MG63 (cell line): ENCODE measurements around the gene PALS2. TPM values are rescaled to one million over a fixed set of nuclear protein-coding genes. Genes with fewer than 3 reads are reported as not detected.

Experiments used
- DNase-seq: peaks from one replicate; pipeline ENCODE4 v3.0.0-alpha.2; 2020
- H3K27me3 ChIP-seq: fragments of 250-450 bp; sonication (Bioruptor Pico); 2 replicates; pipeline ENCODE4 v1.5.1; 2020; ENCODE audit warnings: mild to moderate bottlenecking, moderate library complexity
- H3K36me3 ChIP-seq: fragments of 250-450 bp; sonication (Bioruptor Pico); 2 replicates; pipeline ENCODE4 v1.5.1; 2020; ENCODE audit warnings: mild to moderate bottlenecking, moderate library complexity
- H3K4me3 ChIP-seq: fragments of 250-450 bp; sonication (Bioruptor Pico); 2 replicates; pipeline ENCODE4 v1.5.1; 2020; ENCODE audit warnings: mild to moderate bottlenecking, moderate library complexity
- H3K9me3 ChIP-seq: fragments of 250-450 bp; sonication (Bioruptor Pico); 2 replicates; pipeline ENCODE4 v1.5.1; 2020; ENCODE audit warnings: mild to moderate bottlenecking, moderate library complexity
- total RNA-seq: library from RNA; depleted of rRNA; stranded (reverse); fragments of >200 nt; shearing (Covaris generic); gene quantifications from 2 replicates; pipeline ENCODE4 v1.2.3, GENCODE V29; 2014; ENCODE audit warnings: low replicate concordance

Gene PALS2
- total RNA-seq, 1 experiment from 2014 or later = 31.9 TPM

DNA sequence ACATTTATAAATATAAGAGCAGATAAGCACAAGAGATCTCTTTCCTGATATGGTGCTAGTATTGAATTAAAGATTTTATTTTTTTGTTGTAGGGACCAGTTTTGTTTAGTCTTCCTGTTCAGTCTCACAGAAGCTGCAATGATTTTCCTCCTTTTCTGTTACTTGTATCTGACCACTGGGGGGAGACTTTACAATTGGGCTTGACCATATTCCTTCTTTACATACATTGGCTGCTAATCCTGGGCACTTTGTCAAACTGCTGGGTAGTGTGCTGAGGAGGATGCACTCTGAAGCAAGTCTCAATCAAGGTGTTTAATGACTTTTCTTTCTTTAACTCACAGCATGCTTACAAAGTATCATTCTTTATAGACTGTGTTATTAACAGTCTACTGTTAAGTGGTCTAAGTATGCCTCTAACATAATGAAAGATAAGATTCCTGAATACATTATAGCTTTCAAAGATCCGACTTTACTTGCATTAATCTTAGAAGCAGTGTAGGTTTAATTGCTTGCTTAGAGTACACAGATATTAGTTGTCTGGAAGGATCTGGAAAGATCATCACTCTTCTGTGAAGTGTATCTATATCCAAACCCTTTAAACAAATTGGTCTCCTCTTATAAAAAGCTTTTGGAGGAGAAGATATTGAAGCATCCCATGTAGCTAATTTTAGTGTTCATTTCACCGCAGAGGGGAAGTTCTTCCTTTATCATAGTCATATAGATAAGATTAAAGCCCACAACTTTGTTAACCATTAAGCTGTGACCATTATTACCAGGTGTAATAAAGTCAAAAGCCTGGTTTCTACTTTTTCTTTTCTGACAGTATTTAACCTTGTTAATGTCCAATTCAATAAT lies 3.1 kb downstream of the PALS2 start:
- Histone ChIP-seq H3K27me3 (no peaks in the 10 kb centered on the region; the same call in 1 of the 2 replicates), H3K36me3 (no peaks in the 10 kb centered on the region), H3K9me3 (no peaks in the 10 kb centered on the region), H3K4me3 (no peak overlapping the region)
- peak; percentile 46 for DNase-seq

DNA sequence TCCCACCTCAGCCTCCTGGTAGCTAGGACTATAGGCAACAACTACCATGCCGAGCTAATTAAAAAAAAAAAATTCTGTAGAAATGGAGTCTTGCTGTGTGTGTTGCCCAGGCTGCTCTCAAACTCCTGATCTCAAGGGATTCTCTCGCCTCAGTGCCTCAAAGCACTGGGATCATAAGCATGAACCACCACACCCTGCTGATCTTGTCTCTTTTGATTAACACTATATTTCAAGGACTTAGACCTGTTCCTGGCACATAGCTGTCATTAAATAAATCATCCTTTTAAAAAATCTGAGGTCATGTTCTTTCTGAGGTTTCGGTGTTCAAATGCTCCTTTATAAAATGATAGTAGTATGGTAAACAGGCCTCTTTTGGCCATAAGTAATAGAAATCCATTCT lies 4.8 kb downstream of the PALS2 start:
- no peaks in the 10 kb centered on the region for H3K9me3 ChIP-seq
- DNase-seq = no peak
- H3K27me3 ChIP-seq = no peaks in the 10 kb centered on the region
- H3K36me3 ChIP-seq = no peaks in the 10 kb centered on the region
- H3K4me3 ChIP-seq = no peak overlapping the region

DNA sequence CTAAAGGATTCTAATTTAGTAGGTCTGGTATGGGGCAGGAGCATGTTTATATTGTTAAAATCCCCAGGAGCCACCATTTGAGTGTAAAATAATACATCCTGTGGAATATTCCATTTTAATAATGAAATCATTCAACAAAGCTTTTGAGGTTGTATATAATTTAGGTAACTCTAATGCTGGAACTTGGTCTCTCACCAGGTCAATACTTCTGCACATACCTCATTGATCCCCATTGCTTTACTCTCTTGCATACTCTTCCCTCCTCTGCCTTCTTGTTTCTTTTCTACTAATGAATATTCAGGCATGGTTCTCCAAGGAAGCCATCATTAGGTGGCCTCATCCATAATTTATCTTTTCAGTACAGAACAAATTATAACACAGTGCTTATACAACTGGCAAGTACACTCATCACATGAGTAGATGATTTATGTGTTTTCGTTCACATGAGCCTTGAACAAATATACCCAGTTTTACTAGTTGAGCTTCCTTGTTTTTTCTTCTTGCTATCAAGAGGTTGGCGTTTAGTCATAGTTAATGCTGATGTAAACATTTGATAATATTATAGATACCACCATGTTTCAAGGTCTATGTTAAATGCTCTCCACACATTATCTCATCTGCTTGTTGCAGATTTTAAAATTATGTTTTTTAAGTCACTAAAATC lies 7.2 kb downstream of the PALS2 start:
- no peaks in the 10 kb centered on the region for H3K27me3 ChIP-seq
- no peaks in the 10 kb centered on the region for H3K36me3 ChIP-seq
- H3K4me3 ChIP-seq = no peak overlapping the region
- no peaks in the 10 kb centered on the region for H3K9me3 ChIP-seq
- DNase-seq = no peak

DNA sequence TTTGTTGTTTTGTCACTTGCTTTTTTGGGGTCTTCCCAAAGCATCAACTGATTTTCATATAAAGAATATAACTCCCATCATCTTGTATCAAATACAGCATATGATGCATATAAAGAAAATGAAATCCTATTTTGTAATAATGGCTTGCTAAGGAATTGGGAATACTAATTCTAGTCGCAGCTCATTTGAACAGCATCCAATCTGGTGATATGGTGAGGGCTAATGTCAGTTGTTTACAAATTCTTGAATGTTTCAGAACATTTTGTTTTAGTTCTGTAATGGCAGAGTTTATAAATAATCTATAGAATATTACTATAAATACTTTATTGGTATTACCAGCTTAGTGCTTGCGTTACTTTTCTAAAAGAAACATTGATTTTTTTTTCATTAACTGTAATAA lies 8.9 kb downstream of the PALS2 start:
- Histone ChIP-seq H3K27me3 (no peaks in the 10 kb centered on the region), H3K4me3 (no peak overlapping the region), H3K9me3 (no peaks in the 10 kb centered on the region), H3K36me3 (no peaks in the 10 kb centered on the region)
- no peak for DNase-seq

DNA sequence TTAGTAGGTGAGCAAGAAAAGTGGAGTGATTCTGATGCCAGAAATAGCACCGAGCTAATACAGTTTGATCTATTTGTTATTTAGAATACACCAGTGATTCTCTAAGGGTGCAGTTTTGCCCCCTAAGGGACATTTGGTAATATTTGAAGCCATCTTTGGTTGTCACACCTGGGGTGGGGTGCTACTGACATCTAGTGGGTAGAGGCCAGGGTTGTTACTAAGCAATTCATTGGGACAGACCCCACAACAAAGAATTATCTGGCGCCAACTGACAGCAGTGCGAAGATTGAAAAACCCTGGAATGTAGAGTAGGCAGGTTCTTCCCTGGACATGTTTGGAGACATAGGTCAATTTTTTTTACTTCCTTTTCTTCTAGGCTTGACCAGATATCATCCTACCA lies 14.6 kb downstream of the PALS2 start:
- DNase-seq = no peak
- no peaks in the 10 kb centered on the region for H3K9me3 ChIP-seq
- H3K4me3 ChIP-seq = no peak overlapping the region
- H3K36me3 ChIP-seq = no peaks in the 10 kb centered on the region; the same call in 1 of the 2 replicates
- no peaks in the 10 kb centered on the region for H3K27me3 ChIP-seq

DNA sequence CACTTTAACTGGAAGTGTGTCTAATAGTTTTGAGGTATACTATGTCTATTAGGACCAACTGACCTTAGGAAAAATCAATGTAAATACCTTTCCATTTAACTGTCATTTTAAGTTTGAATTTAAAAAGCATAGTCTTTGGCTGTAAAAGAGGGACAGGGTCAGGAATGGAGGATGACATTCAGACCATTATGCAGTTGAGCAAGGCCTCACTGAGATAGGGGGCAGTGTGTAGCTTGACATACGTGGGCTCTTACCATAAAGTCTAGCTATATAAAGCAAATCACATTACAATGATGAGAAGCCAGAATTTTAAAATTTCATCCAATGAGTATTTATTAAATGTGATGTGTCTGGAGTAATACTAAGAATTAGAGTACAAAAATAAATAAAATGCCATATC lies 17.9 kb downstream of the PALS2 start:
- Histone ChIP-seq H3K27me3 (no peaks in the 10 kb centered on the region), H3K4me3 (no peak overlapping the region), H3K36me3 (peaks cover 4% of the 10 kb centered on the region; the same call in 1 of the 2 replicates), H3K9me3 (no peaks in the 10 kb centered on the region; the same call in 1 of the 2 replicates)
- no peak for DNase-seq

DNA sequence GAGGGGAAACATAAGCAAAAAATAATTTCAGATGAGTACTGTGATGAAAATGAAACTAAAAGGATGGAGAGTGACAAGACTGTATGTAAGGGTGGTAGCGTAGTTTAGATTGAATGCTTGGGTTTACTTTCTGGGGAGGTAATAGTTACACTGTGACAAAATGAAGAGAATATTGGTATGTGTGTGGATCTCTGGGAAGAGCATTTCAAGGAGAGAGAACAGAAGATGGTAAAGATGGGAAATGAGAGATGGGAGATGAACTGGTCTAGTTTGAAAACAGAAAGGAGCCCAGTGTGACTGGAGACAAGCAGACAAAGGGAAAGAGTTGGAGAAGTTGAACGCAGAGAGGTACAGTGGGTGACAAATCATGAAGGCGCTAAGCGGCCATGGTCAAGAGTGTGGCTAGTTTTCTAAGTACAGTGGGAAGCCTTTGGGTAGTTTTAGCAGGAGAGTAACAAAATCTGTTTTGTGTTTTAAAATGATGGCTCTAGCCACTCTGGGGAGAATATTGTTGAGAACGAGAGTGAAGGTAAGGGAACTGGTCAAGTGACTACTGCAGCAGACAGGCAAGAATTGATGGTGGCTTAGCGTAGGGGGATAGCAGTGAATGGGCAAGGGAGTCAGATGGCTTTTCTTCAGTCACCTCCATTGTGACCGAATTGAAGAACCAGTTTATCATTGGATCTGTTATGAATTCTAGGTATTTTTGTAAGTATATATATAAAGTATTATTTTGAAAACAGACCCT lies 22.6 kb downstream of the PALS2 start:
- no peak for DNase-seq
- Histone ChIP-seq H3K4me3 (no peak overlapping the region), H3K9me3 (no peaks in the 10 kb centered on the region; the same call in 1 of the 2 replicates), H3K27me3 (no peaks in the 10 kb centered on the region), H3K36me3 (0 out of 2 replicates have a peak, but pooled peaks cover 4% of the 10 kb centered on the region)

DNA sequence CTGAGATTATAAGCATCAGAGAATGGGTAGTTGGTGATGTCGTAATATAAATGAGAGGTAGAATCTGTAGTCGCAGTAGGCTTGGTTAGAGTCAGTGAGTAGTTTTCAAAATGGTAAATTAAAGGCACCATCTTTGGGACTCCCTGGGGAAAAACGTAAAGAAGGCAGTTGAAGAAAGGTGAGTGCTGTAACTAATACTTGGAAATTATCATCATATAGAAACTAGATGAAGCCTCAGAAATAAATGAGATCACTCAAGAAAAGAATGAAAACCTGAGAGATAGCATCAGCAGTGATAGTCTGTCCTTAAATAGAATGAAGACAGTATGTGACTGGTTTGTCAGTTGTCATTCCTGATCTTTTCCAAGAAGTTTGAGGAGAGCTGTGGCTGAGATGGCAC lies 23.8 kb downstream of the PALS2 start:
- H3K9me3 ChIP-seq = peaks cover 4% of the 10 kb centered on the region
- 0 out of 2 replicates have a peak, but pooled peaks cover 4% of the 10 kb centered on the region for H3K36me3 ChIP-seq
- no peak for DNase-seq
- H3K4me3 ChIP-seq = no peak overlapping the region
- no peaks in the 10 kb centered on the region for H3K27me3 ChIP-seq

DNA sequence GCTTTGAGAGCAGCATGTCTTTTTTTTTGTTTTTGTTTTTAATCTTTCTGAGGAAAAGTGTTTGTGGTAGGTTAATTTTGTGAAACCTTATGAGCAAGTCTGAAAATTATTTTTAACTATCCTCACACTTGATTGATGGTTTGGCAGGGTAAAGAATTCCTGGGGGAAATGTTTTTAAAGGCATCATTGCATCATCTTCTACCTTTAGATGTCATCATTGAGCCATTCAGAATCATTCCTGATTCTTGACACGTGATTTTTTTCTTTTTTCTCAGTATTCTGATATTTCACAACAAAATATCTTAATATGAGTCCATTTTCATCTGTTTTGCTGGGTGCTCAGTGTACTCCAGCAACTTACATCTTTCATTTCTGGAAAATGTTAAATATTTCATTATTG lies 28.3 kb downstream of the PALS2 start:
- DNase-seq = no peak
- no peaks in the 10 kb centered on the region for H3K27me3 ChIP-seq
- peaks cover 8% of the 10 kb centered on the region for H3K9me3 ChIP-seq

DNA sequence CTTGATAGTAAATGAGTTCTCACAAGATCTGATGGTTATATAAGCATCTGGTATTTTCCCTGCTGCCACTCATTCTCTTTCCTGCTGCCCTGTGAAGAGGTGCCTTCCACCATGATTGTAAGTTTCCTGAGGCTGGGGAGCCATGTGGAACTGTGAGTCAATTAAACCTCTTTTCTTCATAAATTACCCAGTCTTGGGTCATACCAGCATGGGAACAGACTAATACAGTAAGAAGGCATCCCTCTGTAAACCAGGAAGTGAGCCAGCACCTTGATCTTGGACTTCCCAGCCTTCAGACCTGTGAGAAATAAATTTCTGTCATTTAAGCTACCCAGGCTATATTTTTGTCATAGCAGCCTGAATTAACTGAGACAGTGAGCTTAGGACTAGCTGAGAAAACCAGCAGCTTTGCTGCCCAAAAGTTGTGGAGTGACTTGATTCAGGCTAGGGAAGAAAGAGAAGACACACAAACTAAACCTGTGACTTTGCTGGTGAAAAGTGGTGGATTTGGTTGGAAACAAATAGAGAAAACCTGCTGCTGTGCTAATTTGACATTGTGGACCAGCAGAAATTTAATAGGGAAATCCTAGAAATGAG lies 29.7 kb downstream of the PALS2 start:
- H3K9me3 ChIP-seq = peaks cover 8% of the 10 kb centered on the region
- H3K36me3 ChIP-seq = no peaks in the 10 kb centered on the region
- DNase-seq = no peak
- H3K4me3 ChIP-seq = no peak overlapping the region
- no peaks in the 10 kb centered on the region for H3K27me3 ChIP-seq

More for the DNA sequence above, 28.3 kb downstream of the PALS2 start:
- no peak overlapping the region for H3K4me3 ChIP-seq
- no peaks in the 10 kb centered on the region for H3K36me3 ChIP-seq

DNA sequence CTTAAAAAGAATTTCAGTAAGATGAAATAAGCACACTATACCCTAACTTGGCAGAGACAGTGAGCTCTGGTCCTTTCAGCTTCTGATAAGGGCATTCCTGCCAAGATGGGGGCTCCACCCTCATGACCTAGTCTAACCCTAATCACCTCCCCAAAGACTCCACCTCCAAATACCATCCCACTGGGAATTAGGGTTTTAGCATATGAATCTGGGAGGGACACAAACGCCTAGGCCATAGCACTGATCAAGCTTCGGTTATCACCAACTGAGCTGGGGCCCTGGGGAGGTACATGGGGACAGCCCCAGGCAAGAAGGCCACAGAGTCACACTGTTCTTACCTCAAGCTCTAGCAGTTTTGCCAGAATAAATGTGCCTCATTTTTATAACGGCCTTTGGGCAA lies 31.4 kb downstream of the PALS2 start:
- Histone ChIP-seq H3K4me3 (no peak overlapping the region), H3K9me3 (peaks cover 8% of the 10 kb centered on the region), H3K36me3 (no peaks in the 10 kb centered on the region), H3K27me3 (no peaks in the 10 kb centered on the region)
- DNase-seq = no peak

DNA sequence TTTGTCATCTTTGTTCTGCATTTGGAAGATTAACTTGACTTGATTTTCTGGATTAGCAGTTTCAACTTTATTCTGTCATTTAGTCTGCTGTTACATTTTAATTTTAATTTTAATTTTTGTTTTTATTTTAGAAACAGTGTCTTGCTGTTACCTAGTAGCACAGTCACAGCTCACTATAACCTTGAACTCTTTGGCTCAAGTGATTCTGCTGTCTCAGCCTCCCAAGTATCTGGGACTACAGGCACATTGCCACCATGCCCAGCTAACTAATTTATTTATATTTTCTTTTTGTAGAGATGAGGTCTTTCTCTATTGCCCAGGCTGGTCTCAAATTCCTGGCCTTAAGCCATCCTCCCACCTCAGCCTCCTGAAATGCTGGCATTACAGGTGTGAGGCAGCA lies 35.3 kb downstream of the PALS2 start:
- no peak overlapping the region for H3K4me3 ChIP-seq
- no peaks in the 10 kb centered on the region for H3K9me3 ChIP-seq
- no peaks in the 10 kb centered on the region for H3K27me3 ChIP-seq
- H3K36me3 ChIP-seq = no peaks in the 10 kb centered on the region
- no peak for DNase-seq

DNA sequence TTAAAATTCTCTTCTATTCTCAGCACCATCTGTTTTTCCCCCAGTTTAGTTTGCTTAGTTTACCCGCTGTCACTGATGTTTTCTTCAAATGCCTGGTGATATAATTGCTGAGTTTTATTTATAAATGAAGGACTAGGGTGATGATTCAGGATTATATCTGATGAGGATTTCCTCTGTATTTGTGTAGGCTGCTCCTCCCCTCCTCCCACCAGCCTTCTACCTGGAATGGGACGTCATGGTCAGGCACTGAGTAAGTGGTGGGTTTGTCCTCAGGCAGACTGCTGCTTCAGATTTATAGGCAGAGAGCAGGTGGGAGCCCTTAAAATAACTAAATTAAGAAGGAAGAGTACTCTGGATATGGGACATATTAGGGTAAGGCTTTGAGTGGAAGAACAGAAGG lies 35.8 kb downstream of the PALS2 start:
- no peak for DNase-seq
- peaks cover 4% of the 10 kb centered on the region; the same call in 1 of the 2 replicates for H3K9me3 ChIP-seq
- no peak overlapping the region for H3K4me3 ChIP-seq
- H3K36me3 ChIP-seq = no peaks in the 10 kb centered on the region
- H3K27me3 ChIP-seq = no peaks in the 10 kb centered on the region

DNA sequence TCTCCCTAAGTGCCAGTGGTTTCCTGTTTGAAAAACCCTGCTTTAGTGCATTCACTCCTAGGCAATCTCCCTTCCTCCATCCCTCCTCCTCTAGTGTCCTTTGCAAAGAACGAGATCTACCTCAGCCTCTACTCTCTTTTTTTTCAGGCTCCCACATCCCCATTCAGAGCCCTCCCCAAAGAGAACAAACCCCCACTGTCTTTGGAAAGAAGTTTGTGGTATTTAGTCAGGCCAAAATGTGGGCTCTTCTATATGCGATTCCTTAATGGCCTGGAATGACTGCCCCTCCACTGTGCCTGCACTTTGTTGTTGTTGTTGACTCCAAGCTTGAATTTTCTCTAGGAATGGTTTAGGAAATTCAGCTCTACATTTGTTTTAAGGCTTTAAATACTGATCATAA lies 36.3 kb downstream of the PALS2 start:
- no peaks in the 10 kb centered on the region for H3K27me3 ChIP-seq
- H3K9me3 ChIP-seq = peaks cover 4% of the 10 kb centered on the region; the same call in 1 of the 2 replicates
- no peaks in the 10 kb centered on the region for H3K36me3 ChIP-seq
- no peak for DNase-seq
- H3K4me3 ChIP-seq = no peak overlapping the region

DNA sequence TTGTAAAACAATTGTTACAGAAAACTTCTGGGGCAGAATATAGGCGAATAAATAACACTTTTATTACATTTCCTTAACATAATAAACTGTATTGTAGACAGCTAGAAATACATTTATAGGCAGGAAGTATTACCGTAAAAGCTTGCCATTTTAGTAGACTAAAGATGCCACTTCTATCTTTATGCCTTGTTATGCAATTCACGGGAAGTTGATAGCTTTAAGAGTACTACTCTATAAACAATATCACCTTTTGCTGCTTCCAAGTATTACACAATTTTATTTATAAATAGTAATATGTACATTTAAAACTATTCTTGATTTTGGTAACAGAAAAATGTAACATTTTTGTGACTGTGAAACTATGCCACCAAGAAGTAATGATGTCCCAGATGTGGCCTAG lies 37.9 kb downstream of the PALS2 start:
- Histone ChIP-seq H3K4me3 (no peak overlapping the region), H3K9me3 (peaks cover 6% of the 10 kb centered on the region), H3K27me3 (no peaks in the 10 kb centered on the region), H3K36me3 (no peaks in the 10 kb centered on the region)
- DNase-seq = no peak

DNA sequence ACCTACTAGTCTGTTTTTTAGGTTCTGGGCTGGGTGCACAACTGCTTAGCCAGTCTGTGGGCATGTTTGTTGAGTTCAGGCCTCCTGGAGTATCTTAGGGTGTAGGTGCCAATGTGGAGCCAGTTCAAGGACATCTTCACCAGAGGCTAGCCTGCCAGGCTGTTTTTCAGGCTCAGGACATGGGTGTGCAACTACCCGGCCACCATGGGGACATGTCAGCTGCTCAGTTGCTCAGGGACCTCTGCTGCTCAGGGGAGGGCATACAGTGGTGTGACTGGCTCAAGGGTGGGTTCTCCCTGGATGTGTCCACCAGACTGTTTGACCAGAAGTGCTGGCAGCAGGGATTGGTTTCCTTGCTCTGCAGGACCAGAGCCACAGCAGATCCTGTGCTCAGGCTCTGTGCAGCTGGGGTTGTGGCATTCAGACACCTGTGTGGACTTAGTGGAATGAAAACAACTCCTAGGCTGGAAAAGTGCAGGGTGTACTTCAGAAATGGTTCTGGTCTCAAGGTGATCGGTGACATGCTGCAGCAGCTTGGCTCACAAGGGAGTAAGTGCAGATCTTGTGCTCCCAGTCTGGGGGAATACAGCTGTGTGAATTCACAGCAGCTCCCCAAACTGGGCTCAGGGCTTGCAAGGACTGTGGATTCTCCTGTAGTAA lies 44.8 kb downstream of the PALS2 start:
- Histone ChIP-seq H3K9me3 (peaks cover 10% of the 10 kb centered on the region), H3K36me3 (no peaks in the 10 kb centered on the region), H3K27me3 (no peaks in the 10 kb centered on the region), H3K4me3 (no peak overlapping the region)
- no peak for DNase-seq
